Tibial nerve (tissue), 4 donors: ENCODE measurements around the gene TRMT61A. TPM values are rescaled to one million over a fixed set of nuclear protein-coding genes. Genes with fewer than 3 reads are reported as not detected.
"Not testable (repeated sequence)": the region's sequence is repeated elsewhere in the genome, so short reads cannot be mapped to it uniquely, and the experiment has no call there.

Source experiments
- DNase-seq, 2 donors: peaks; one replicate each; pipeline ENCODE4 v3.0.0-alpha.2; 2019; ENCODE audit warnings: low spot score in 2 of 2
- H3K27ac ChIP-seq, 4 donors: fragments of 200-600 bp; sonication (generic) in 3 of 4; one replicate each; pipeline ENCODE4 v1.5.1; 2017 to 2019; ENCODE audit warnings: mild to moderate bottlenecking in 1 of 4
- H3K27me3 ChIP-seq, 2 donors: fragments of 200-600 bp; sonication (generic) in 1 of 2; one replicate each; pipeline versions ENCODE4 v1.5.1 to v1.6.0; 2017 to 2019
- H3K36me3 ChIP-seq, 3 donors: fragments of 200-600 bp; sonication (generic); one replicate each; pipeline ENCODE4 v1.5.1; 2018 to 2019
- H3K4me1 ChIP-seq, 4 donors: fragments of 200-600 bp; sonication (generic) in 3 of 4; one replicate each; pipeline ENCODE4 v1.5.1; 2017 to 2019
- H3K4me3 ChIP-seq, 4 donors: fragments of 200-600 bp; sonication (generic) in 3 of 4; one replicate each; pipeline ENCODE4 v1.5.1; 2017 to 2019; ENCODE audit warnings: mild to moderate bottlenecking in 1 of 4, moderate library complexity in 1 of 4
- H3K9me3 ChIP-seq, 4 donors: fragments of 200-600 bp; sonication (generic) in 3 of 4; one replicate each; pipeline ENCODE4 v1.5.1; 2017 to 2019
- EP300 ChIP-seq, 2 donors: sonication (generic); formaldehyde crosslinking; IDR thresholded peaks; one replicate each; pipeline ENCODE4 v1.6.1; 2017; ENCODE audit warnings: antibody characterized with exemption in 2 of 2, mild to moderate bottlenecking in 1 of 2
- POLR2A ChIP-seq, 2 donors: fragments of 450-650 bp; IDR thresholded peaks; one replicate each; pipeline ENCODE4 v1.6.1; 2017; ENCODE audit warnings: antibody characterized with exemption in 2 of 2, mild to moderate bottlenecking in 2 of 2, moderate library complexity in 2 of 2
- whole genome bisulfite sequencing, 2 donors: methylation state at CpG; one replicate each; pipeline ENCODE4 v1.1.5; 2018; 5-methylcytosine and 5-hydroxymethylcytosine counted together
- total RNA-seq, 4 donors: library from RNA; depleted of rRNA; stranded (reverse); fragments of >200 nt; gene quantifications; one replicate each; pipeline ENCODE4 v1.1.0, GENCODE V29; 2016
- TF ChIP-seq, protein P1 (sequence below), 5 experiments: fragments of 200-600 bp in 3 of 5; fragments of 450-650 bp in 2 of 5; sonication (generic) in 3 of 5; IDR thresholded peaks; one replicate each; pipeline ENCODE4 v1.5.1; 2016 to 2019; ENCODE audit warnings: antibody characterized with exemption in 5 of 5, mild to moderate bottlenecking in 3 of 5, moderate library complexity in 2 of 5

The TRMT61A gene
- total RNA-seq, 4 donors from 2014 or later, result 17.9 to 32.4 (median 22.4) TPM

DNA sequence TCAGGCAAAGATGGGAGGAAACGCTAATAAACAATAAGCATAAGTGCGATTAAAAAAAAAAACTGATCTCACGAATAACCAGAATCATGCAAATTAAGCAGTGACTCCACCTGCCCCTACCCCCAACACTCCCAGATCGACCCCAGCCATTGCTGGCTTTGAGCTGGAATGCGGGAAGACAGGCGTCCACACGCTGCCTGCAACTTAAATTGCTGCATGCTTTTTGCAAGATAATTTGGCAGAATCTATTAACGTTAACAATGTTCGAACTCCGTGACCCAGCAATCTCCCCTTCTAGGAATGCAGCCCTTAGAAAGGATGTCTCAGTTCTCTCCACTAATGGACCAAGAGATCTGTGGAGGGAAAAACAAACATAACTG is 5.4 kb upstream of the TRMT61A start:
- Histone ChIP-seq H3K4me3 (no peak overlapping the region), H3K4me1 (peaks cover 0 to 77% (median 48%) of the 10 kb centered on the region in 4 donors), H3K27me3 (no peaks in the 10 kb centered on the region), H3K36me3 (no peaks in the 10 kb centered on the region), H3K9me3 (no peaks in the 10 kb centered on the region), H3K27ac (peak overlapping the region in 2 of 4 donors; percentile 63 to 90)
- DNase-seq, result no peak
- TF ChIP-seq POLR2A (IDR thresholded peaks at IDR 0.05), result no peak
- TF ChIP-seq EP300 (IDR thresholded peaks at IDR 0.05), result no peak
- TF ChIP-seq, protein P1, sequence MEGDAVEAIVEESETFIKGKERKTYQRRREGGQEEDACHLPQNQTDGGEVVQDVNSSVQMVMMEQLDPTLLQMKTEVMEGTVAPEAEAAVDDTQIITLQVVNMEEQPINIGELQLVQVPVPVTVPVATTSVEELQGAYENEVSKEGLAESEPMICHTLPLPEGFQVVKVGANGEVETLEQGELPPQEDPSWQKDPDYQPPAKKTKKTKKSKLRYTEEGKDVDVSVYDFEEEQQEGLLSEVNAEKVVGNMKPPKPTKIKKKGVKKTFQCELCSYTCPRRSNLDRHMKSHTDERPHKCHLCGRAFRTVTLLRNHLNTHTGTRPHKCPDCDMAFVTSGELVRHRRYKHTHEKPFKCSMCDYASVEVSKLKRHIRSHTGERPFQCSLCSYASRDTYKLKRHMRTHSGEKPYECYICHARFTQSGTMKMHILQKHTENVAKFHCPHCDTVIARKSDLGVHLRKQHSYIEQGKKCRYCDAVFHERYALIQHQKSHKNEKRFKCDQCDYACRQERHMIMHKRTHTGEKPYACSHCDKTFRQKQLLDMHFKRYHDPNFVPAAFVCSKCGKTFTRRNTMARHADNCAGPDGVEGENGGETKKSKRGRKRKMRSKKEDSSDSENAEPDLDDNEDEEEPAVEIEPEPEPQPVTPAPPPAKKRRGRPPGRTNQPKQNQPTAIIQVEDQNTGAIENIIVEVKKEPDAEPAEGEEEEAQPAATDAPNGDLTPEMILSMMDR (IDR thresholded peaks at IDR 0.05), result no peak
- WGBS, 2 donors, result 56 to 60% methylated on average over 10 of the region's 10 CpGs

DNA sequence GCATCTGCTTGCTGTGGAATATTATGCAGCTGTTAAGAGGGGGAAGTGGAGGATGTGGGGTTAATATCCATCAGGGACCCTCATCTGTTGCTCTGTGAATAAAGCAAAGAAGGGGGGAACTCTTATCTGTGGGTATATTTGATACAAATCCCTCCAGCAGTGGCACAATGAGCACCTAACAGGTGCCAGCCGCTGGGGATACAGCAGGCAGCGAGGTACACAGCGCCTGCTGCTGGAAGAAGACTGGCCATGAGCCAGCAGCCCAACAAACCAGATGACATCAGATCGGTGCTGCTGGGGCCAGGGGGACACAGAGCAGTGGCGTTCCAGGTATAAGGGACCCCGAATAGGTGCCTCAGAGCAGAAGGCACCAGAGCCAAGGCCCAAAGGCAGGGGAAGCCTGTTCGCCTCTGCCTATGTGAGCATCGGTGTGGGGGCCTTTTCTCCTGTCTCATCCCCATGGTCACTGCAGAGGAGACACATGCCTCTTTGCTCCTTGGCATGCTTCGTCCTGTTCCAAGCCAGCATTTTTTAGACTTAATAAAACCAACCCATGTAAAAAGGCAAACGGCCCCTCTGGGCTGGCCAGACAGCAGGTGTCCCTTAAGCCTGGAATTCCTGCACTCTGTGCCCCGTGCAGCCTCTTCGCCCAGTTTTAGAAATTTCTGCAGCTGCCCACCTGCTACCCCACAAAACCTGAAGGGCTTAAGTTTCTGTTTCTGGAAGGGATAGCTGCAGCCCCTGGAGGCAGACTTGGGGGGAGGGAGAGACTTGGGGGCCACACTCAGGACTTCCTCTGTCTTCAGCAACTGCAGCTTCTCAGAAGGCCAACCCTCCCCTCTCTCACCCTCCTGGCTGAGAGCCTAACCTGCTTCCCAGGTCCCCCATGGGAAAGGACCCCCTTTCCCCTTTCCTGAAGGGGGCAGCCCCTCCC is 4.7 kb upstream of the TRMT61A start:
- Histone ChIP-seq H3K27me3 (no peaks in the 10 kb centered on the region), H3K4me1 (peaks cover 0 to 72% (median 45%) of the 10 kb centered on the region in 4 donors), H3K27ac (peak overlapping the region in 2 of 4 donors; percentile 26 to 63), H3K36me3 (no peaks in the 10 kb centered on the region), H3K4me3 (no peak overlapping the region), H3K9me3 (no peaks in the 10 kb centered on the region)
- no peak for TF ChIP-seq EP300 (IDR thresholded peaks at IDR 0.05)
- no peak for TF ChIP-seq POLR2A (IDR thresholded peaks at IDR 0.05)
- TF ChIP-seq, protein P1 (IDR thresholded peaks at IDR 0.05), result no peak
- 78 to 79% methylated on average over 12 of the region's 12 CpGs for WGBS, 2 donors
- no peak for DNase-seq

DNA sequence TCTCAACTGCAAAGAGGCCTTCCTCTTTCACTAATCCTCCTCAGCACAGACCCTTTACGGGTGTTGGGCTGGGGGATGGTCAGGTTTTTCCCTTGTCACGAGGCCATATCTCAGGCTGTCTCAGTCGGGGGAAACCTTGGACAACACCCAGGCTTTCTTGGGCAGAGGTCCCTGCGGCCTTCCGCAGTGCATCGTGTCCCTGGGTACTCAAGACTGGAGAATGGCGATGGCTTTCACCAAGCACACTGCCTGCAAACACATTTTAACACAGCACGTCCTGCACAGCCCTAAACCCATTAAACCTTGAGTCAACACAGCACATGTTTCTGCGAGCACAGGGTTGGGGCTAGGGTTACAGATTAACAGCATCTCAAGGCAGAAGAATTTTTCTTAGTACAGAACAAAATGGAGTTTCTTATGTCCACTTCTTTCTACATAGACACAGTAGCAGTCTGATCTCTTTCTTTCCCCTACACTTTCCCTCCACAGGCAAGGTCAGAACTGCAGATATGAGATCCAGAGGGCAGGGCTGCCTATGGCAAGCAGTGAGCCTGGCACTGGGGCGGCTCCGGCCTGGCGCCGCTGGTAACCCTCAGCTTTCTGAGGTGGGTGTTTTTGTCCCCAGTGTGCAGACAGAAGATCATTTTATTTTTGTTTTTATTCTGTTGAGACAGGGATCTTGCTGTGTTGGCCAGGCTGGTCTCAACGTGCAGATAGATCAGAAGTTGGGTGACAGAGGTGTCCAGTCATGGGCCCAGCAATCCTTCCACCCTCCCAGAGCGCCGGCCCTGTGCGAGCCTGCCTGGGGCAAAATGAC is 3.4 kb upstream of the TRMT61A start:
- peaks cover 0 to 72% (median 51%) of the 10 kb centered on the region in 4 donors for H3K4me1 ChIP-seq
- 64 to 70% methylated on average over 17 of the region's 17 CpGs for WGBS, 2 donors

DNA sequence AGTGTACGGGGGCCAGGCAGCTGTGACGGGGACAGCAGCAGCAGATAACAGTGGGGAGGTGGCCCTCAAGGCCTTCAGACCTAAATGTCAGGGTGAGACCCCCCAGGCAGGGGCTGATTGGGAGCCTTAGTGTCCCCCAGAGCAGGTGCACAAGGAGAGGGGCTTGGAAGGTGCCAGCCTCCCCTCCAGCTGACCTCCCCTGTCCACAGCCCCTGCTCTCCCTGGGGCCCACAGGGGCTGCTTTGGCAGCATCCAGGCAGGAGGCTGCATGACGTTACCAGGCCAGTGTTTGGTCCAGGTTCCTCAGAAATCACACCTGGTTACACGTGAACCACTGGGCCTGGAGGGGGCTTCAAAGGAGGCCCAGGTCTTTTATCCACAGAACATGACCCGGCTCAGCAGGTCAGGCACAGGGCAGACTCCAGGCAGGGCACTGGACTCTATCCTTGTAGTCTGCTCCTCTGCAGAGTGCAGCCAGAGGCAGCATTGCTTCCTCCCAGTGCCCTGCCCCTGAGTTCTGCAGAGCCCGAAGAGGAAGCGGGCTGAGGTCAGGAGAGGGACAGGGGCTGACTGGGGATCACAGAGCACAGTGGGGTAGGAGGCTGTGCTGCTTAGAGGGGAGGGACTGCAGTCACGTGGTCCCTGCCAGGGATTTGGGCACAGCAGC is 2.6 kb upstream of the TRMT61A start:
- no peaks in the 10 kb centered on the region for H3K27me3 ChIP-seq
- no peak for DNase-seq
- no peak for TF ChIP-seq EP300 (IDR thresholded peaks at IDR 0.05)
- TF ChIP-seq, protein P1 (IDR thresholded peaks at IDR 0.05), result no peak
- TF ChIP-seq POLR2A (IDR thresholded peaks at IDR 0.05), result no peak
- peak overlapping the region in 3 of 4 donors; percentile 5 to 94 (median 43) for H3K27ac ChIP-seq
- H3K36me3 ChIP-seq, result peaks cover 0 to 11% (median 0%) of the 10 kb centered on the region in 3 donors
- no peaks in the 10 kb centered on the region for H3K9me3 ChIP-seq
- no peak overlapping the region for H3K4me3 ChIP-seq
- 62 to 63% methylated on average over 8 of the region's 8 CpGs for WGBS, 2 donors
- H3K4me1 ChIP-seq, result peaks cover 0 to 72% (median 45%) of the 10 kb centered on the region in 4 donors

More for the DNA sequence above, 3.4 kb upstream of the TRMT61A start:
- H3K9me3 ChIP-seq, H3K36me3 ChIP-seq, DNase-seq, H3K4me3 ChIP-seq, H3K27me3 ChIP-seq: not testable (repeated sequence)
- H3K27ac ChIP-seq, result peak overlapping the region in 2 of 4 donors; percentile 17 to 26

DNA sequence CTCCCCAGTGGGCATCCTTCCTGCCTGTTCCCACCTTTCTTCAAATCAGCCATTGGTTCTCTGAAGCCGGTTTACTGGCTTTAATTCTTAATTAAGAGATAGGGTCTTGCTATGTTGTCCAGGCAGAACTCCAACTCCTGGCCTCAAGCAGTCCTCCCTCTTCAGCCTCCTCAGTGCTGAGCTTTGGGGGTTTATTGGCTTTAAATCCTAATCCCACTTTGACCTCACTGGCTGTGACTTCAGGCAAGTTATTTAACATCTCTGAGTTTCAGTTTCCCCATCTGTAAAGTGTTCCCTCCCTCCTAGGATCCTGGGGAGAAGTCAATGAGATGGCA is 2.1 kb upstream of the TRMT61A start:
- no peak for DNase-seq
- TF ChIP-seq EP300 (IDR thresholded peaks at IDR 0.05), result no peak
- no peak for TF ChIP-seq POLR2A (IDR thresholded peaks at IDR 0.05)
- TF ChIP-seq, protein P1 (IDR thresholded peaks at IDR 0.05), result no peak
- WGBS, 2 donors, result 68 to 100% methylated on average over 1 of the region's 1 CpG
- Histone ChIP-seq H3K27me3 (no peaks in the 10 kb centered on the region), H3K36me3 (peaks cover 0 to 16% (median 0%) of the 10 kb centered on the region in 3 donors), H3K9me3 (no peaks in the 10 kb centered on the region), H3K27ac (peak overlapping the region in 3 of 4 donors; percentile 5 to 98 (median 94)), H3K4me1 (peaks cover 0 to 72% (median 42%) of the 10 kb centered on the region in 4 donors), H3K4me3 (no peak overlapping the region)
